Esophagus muscularis mucosa (tissue), 4 donors: ENCODE results near the gene TARDBP. TPM values are rescaled to one million over a fixed set of nuclear protein-coding genes. Genes with fewer than 3 reads are reported as not detected.
"Not testable (repeated sequence)": the region's sequence is repeated elsewhere in the genome, so short reads cannot be mapped to it uniquely, and the experiment has no call there.

Experiments
- DNase-seq: peaks from one replicate; pipeline ENCODE4 v3.0.0-alpha.2; 2017; ENCODE audit errors: extremely low spot score
- H3K27ac ChIP-seq, 4 donors: fragments of 200-600 bp; sonication (generic); replicated peaks in 1 of 4; 1 replicate in 3 of 4; 2 replicates in 1 of 4; pipeline ENCODE4 v1.5.1; 2016 to 2019; ENCODE audit warnings: mild to moderate bottlenecking in 1 of 4
- H3K27me3 ChIP-seq, 4 donors: fragments of 200-600 bp; sonication (generic); one replicate each; pipeline versions ENCODE4 v1.5.1 to v1.6.0; 2016 to 2019
- H3K36me3 ChIP-seq, 4 donors: fragments of 200-600 bp; sonication (generic); one replicate each; pipeline ENCODE4 v1.5.1; 2016 to 2019
- H3K4me1 ChIP-seq, 4 donors: fragments of 200-600 bp; sonication (generic); one replicate each; pipeline ENCODE4 v1.5.1; 2016 to 2019
- H3K4me3 ChIP-seq, 4 donors: fragments of 200-600 bp; sonication (generic); 1 replicate in 2 of 4; 2 replicates in 2 of 4; pipeline ENCODE4 v1.5.1; 2016 to 2019; ENCODE audit warnings: mild to moderate bottlenecking in 4 of 4, moderate library complexity in 1 of 4
- H3K9me3 ChIP-seq, 4 donors: fragments of 200-600 bp; sonication (generic); 1 replicate in 3 of 4; 2 replicates in 1 of 4; pipeline ENCODE4 v1.5.1; 2016 to 2019
- EP300 ChIP-seq: sonication (generic); formaldehyde crosslinking; IDR thresholded peaks from one replicate; pipeline ENCODE4 v1.6.1; 2017; ENCODE audit warnings: antibody characterized with exemption
- POLR2A ChIP-seq: fragments of 450-650 bp; IDR thresholded peaks from one replicate; pipeline ENCODE4 v1.6.1; 2017; ENCODE audit warnings: antibody characterized with exemption, moderate library complexity, mild to moderate bottlenecking, low read depth
- POLR2AphosphoS5 ChIP-seq, 2 donors: sonication (generic); formaldehyde crosslinking; IDR thresholded peaks; one replicate each; pipeline ENCODE4 v1.6.1; 2017; ENCODE audit warnings: antibody characterized with exemption in 2 of 2
- WGBS: methylation state at CpG from one replicate; pipeline ENCODE4 v1.1.5; 2018; 5-methylcytosine and 5-hydroxymethylcytosine counted together
- intact Hi-C: fragments of 100-400 bp; cut with DNase I; formaldehyde crosslinking; loops from one replicate; pipeline ENCODE4 v1.15.1; 2023
- total RNA-seq, 4 donors: library from RNA; depleted of rRNA; stranded (reverse); fragments of >200 nt; gene quantifications; one replicate each; pipeline versions ENCODE4 v1.1.0 to v1.2.1, GENCODE V29; 2016
- TF ChIP-seq, protein P1 (sequence below), 3 experiments: fragments of 200-600 bp in 2 of 3; fragments of 450-650 bp in 1 of 3; sonication (generic) in 2 of 3; IDR thresholded peaks; one replicate each; pipeline ENCODE4 v1.5.1; 2017 to 2019; ENCODE audit warnings: antibody characterized with exemption in 3 of 3, mild to moderate bottlenecking in 2 of 3, moderate library complexity in 1 of 3

The TARDBP gene
- total RNA-seq, 4 donors from 2014 or later: 74.9 to 184 (median 137) TPM

DNA sequence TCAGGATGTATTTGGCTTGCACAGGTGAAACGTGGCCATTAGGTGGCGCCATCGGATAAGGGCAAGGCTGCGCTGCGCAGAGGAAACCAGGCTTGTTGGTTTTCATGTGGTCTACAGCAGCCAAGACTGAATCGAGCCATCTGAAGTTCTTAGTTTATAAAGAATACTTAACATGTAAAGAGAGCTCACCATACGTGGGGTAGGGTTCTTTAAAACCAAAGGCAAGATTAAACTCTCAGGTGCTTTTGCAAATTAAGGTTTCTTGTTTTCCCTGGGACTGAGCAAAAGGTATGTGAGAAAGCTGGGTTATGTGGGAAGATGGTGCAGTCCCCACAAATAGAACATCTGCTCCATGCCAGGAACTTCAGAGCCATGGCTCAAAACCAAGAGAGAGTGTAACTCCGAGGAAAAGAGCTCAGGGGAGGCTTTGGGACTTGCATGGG, 25.3 kb downstream of the TARDBP start:
- Histone ChIP-seq H3K4me1 (peaks cover 6 to 12% (median 8%) of the 10 kb centered on the region in 4 donors), H3K36me3 (no peaks in the 10 kb centered on the region), H3K27ac (no peak overlapping the region), H3K4me3 (no peak overlapping the region), H3K27me3 (no peaks in the 10 kb centered on the region), H3K9me3 (no peaks in the 10 kb centered on the region)
- intact Hi-C loops: loop anchor here (2.0 kb wide), 1 partner anchor 609 kb away; no protein-coding TSS in a partner anchor
- TF ChIP-seq POLR2A: no peak
- TF ChIP-seq EP300: no peak
- TF ChIP-seq, protein P1, sequence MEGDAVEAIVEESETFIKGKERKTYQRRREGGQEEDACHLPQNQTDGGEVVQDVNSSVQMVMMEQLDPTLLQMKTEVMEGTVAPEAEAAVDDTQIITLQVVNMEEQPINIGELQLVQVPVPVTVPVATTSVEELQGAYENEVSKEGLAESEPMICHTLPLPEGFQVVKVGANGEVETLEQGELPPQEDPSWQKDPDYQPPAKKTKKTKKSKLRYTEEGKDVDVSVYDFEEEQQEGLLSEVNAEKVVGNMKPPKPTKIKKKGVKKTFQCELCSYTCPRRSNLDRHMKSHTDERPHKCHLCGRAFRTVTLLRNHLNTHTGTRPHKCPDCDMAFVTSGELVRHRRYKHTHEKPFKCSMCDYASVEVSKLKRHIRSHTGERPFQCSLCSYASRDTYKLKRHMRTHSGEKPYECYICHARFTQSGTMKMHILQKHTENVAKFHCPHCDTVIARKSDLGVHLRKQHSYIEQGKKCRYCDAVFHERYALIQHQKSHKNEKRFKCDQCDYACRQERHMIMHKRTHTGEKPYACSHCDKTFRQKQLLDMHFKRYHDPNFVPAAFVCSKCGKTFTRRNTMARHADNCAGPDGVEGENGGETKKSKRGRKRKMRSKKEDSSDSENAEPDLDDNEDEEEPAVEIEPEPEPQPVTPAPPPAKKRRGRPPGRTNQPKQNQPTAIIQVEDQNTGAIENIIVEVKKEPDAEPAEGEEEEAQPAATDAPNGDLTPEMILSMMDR (IDR thresholded peaks at IDR 0.05): peak; percentile 93 to 98 (median 96)
- TF ChIP-seq POLR2AphosphoS5 (IDR thresholded peaks at IDR 0.05): peak in 1 of 2 donors; percentile 64
- 0% methylated on average over 8 of the region's 8 CpGs for WGBS
- DNase-seq: peak; percentile 95

DNA sequence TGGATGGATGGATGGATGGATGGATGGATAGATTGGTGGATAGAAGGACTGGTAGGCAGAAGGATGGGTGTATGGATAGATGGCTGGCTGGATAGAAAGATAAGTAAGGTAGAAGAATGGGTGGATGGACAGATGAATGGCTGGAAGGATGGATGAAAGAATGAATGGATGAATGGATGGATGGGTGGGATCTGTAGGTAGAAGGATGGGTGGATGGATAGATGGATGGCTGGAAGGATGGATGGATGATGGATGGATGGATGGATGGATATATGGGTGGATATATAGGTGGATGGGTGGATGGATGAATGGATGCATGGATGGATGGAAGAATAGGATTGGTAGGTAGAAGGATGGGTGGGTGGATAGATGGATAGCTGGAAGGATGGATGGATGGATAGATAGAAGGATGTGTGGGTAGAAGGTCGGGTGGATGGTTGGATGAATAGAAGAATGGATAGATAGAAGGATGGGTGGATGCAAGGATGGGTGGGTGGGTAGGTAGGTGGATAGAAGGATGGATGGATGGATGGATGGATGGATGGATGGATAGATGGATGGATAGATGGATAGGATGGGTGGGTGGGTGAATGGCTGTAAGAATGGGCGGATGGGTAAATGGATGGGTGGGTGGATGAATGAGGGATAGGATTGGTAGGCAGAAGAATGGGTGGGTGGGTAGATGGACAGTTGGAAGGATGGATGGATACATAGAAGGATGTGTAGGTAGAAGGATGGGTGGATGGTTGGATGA, 27.1 kb downstream of the TARDBP start:
- no peaks in the 10 kb centered on the region for H3K9me3 ChIP-seq
- no peak overlapping the region for H3K4me3 ChIP-seq
- H3K36me3 ChIP-seq: no peaks in the 10 kb centered on the region
- whole genome bisulfite sequencing: 76% methylated on average over 2 of the region's 2 CpGs
- no peak for DNase-seq
- TF ChIP-seq, protein P1 (IDR thresholded peaks at IDR 0.05): no peak
- TF ChIP-seq EP300 (no peak), POLR2AphosphoS5 (IDR thresholded peaks at IDR 0.05) (no peak), POLR2A (no peak)
- peaks cover 6 to 12% (median 8%) of the 10 kb centered on the region in 4 donors for H3K4me1 ChIP-seq
- no peaks in the 10 kb centered on the region for H3K27me3 ChIP-seq
- intact Hi-C loops: loop anchor here (2.0 kb wide), 1 partner anchor 607 kb away; no protein-coding TSS in a partner anchor
- H3K27ac ChIP-seq: no peak overlapping the region

- H3K9me3 ChIP-seq, H3K36me3 ChIP-seq, H3K27me3 ChIP-seq, H3K27ac ChIP-seq, intact Hi-C loops, H3K4me3 ChIP-seq, DNase-seq: not testable (repeated sequence)
- peaks cover 6 to 12% (median 8%) of the 10 kb centered on the region in 4 donors for H3K4me1 ChIP-seq
- 90% methylated on average over 7 of the region's 7 CpGs for WGBS
Measured at GRCh38 chr1:11040105-11040429, 27.6 kb downstream of the TARDBP start.

DNA sequence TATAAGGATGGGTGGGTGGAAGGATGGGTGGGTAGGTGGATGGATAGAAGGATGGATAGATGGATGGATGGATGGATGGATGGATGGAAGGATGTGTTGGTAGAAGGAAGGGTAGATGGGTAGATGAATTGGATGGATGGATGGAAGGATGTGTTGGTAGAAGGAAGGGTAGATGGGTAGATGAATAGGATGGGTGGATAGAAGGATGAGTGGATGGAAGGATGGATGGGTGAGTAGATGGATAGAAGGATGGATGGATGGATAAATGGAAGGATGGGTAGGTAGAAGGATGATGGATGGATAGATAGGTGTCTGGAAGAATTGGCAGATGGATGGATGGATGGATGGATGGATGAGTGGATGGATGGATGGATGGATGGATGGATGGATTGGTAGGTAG, 28.6 kb downstream of the TARDBP start:
- no peak overlapping the region for H3K27ac ChIP-seq
- TF ChIP-seq EP300: no peak
- TF ChIP-seq POLR2AphosphoS5 (IDR thresholded peaks at IDR 0.05): no peak
- TF ChIP-seq POLR2A: no peak
- TF ChIP-seq, protein P1 (IDR thresholded peaks at IDR 0.05): no peak
- H3K36me3 ChIP-seq: no peaks in the 10 kb centered on the region
- H3K4me1 ChIP-seq: peaks cover 6 to 12% (median 8%) of the 10 kb centered on the region in 4 donors
- H3K27me3 ChIP-seq: no peaks in the 10 kb centered on the region
- H3K4me3 ChIP-seq: no peak overlapping the region
- intact Hi-C loops: no loop called here
- H3K9me3 ChIP-seq: no peaks in the 10 kb centered on the region
- DNase-seq: no peak

- H3K27me3 ChIP-seq: no peaks in the 10 kb centered on the region
- no peak overlapping the region for H3K4me3 ChIP-seq
- no peak for DNase-seq
- no peaks in the 10 kb centered on the region for H3K9me3 ChIP-seq
- WGBS: 84% methylated on average over 3 of the region's 3 CpGs
- TF ChIP-seq, protein P1 (IDR thresholded peaks at IDR 0.05): no peak
- no peak overlapping the region for H3K27ac ChIP-seq
- intact Hi-C loops: no loop called here
- peaks cover 6 to 12% (median 8%) of the 10 kb centered on the region in 4 donors for H3K4me1 ChIP-seq
- no peaks in the 10 kb centered on the region for H3K36me3 ChIP-seq
Measured at GRCh38 chr1:11042065-11042464, 29.6 kb downstream of the TARDBP start.
